Measurements from ENCODE around the gene BEND2.

- TF ChIP-seq CTCF (IDR thresholded peaks at IDR 0.05 in 8 of 11, conservative IDR thresholded peaks at IDR 0.05 in 3 of 11) (no peak), POLR2A (IDR thresholded peaks at IDR 0.05) (no peak)
Measured at GRCh38 chrX:18174971-18175370, 45.7 kb downstream of the BEND2 start.

Data from spleen (tissue), 7 donors.